ENCODE measurements around the gene XRCC4.

GRCh38 chr5:83321483-83322055 lies 244.2 kb downstream of the XRCC4 start:
- TF ChIP-seq, protein P1, sequence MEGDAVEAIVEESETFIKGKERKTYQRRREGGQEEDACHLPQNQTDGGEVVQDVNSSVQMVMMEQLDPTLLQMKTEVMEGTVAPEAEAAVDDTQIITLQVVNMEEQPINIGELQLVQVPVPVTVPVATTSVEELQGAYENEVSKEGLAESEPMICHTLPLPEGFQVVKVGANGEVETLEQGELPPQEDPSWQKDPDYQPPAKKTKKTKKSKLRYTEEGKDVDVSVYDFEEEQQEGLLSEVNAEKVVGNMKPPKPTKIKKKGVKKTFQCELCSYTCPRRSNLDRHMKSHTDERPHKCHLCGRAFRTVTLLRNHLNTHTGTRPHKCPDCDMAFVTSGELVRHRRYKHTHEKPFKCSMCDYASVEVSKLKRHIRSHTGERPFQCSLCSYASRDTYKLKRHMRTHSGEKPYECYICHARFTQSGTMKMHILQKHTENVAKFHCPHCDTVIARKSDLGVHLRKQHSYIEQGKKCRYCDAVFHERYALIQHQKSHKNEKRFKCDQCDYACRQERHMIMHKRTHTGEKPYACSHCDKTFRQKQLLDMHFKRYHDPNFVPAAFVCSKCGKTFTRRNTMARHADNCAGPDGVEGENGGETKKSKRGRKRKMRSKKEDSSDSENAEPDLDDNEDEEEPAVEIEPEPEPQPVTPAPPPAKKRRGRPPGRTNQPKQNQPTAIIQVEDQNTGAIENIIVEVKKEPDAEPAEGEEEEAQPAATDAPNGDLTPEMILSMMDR (IDR thresholded peaks at IDR 0.05; ENCODE audit: insufficient read depth, low read depth, low read length) = no peak
- no peak for TF ChIP-seq EZH2 (IDR thresholded peaks at IDR 0.05; ENCODE audit: insufficient read depth, low read length)

All from astrocyte (in vitro differentiated cells and primary cell).